Esophagus muscularis mucosa (tissue), 4 donors: ENCODE data around the gene TRIM41. TPM values are rescaled to one million over a fixed set of nuclear protein-coding genes. Genes with fewer than 3 reads are reported as not detected.

ENCODE experiments used
- DNase-seq: peaks from one replicate; pipeline ENCODE4 v3.0.0-alpha.2; 2017; ENCODE audit errors: extremely low spot score
- H3K27ac ChIP-seq, 4 donors: fragments of 200-600 bp; sonication (generic); replicated peaks in 1 of 4; 1 replicate in 3 of 4; 2 replicates in 1 of 4; pipeline ENCODE4 v1.5.1; 2016 to 2019; ENCODE audit warnings: mild to moderate bottlenecking in 1 of 4
- H3K27me3 ChIP-seq, 4 donors: fragments of 200-600 bp; sonication (generic); one replicate each; pipeline versions ENCODE4 v1.5.1 to v1.6.0; 2016 to 2019
- H3K36me3 ChIP-seq, 4 donors: fragments of 200-600 bp; sonication (generic); one replicate each; pipeline ENCODE4 v1.5.1; 2016 to 2019
- H3K4me1 ChIP-seq, 4 donors: fragments of 200-600 bp; sonication (generic); one replicate each; pipeline ENCODE4 v1.5.1; 2016 to 2019
- H3K4me3 ChIP-seq, 4 donors: fragments of 200-600 bp; sonication (generic); 1 replicate in 2 of 4; 2 replicates in 2 of 4; pipeline ENCODE4 v1.5.1; 2016 to 2019; ENCODE audit warnings: mild to moderate bottlenecking in 4 of 4, moderate library complexity in 1 of 4
- H3K9me3 ChIP-seq, 4 donors: fragments of 200-600 bp; sonication (generic); 1 replicate in 3 of 4; 2 replicates in 1 of 4; pipeline ENCODE4 v1.5.1; 2016 to 2019
- EP300 ChIP-seq: sonication (generic); formaldehyde crosslinking; IDR thresholded peaks from one replicate; pipeline ENCODE4 v1.6.1; 2017; ENCODE audit warnings: antibody characterized with exemption
- POLR2A ChIP-seq: fragments of 450-650 bp; IDR thresholded peaks from one replicate; pipeline ENCODE4 v1.6.1; 2017; ENCODE audit warnings: antibody characterized with exemption, moderate library complexity, mild to moderate bottlenecking, low read depth
- POLR2AphosphoS5 ChIP-seq, 2 donors: sonication (generic); formaldehyde crosslinking; IDR thresholded peaks; one replicate each; pipeline ENCODE4 v1.6.1; 2017; ENCODE audit warnings: antibody characterized with exemption in 2 of 2
- WGBS: methylation state at CpG from one replicate; pipeline ENCODE4 v1.1.5; 2018; 5-methylcytosine and 5-hydroxymethylcytosine counted together
- intact Hi-C: fragments of 100-400 bp; cut with DNase I; formaldehyde crosslinking; loops from one replicate; pipeline ENCODE4 v1.15.1; 2023
- total RNA-seq, 4 donors: library from RNA; depleted of rRNA; stranded (reverse); fragments of >200 nt; gene quantifications; one replicate each; pipeline versions ENCODE4 v1.1.0 to v1.2.1, GENCODE V29; 2016
- TF ChIP-seq, protein P1 (sequence below), 3 experiments: fragments of 200-600 bp in 2 of 3; fragments of 450-650 bp in 1 of 3; sonication (generic) in 2 of 3; IDR thresholded peaks; one replicate each; pipeline ENCODE4 v1.5.1; 2017 to 2019; ENCODE audit warnings: antibody characterized with exemption in 3 of 3, mild to moderate bottlenecking in 2 of 3, moderate library complexity in 1 of 3

The TRIM41 gene
- total RNA-seq, 4 donors from 2014 or later, result 9.8 to 22.4 (median 18.2) TPM

GRCh38 chr5:181197326-181197951 is 25.6 kb upstream of the TRIM41 start:
- H3K4me1 ChIP-seq, result peaks cover 5 to 12% (median 7%) of the 10 kb centered on the region in 4 donors
- H3K27me3 ChIP-seq, result no peaks in the 10 kb centered on the region
- H3K36me3 ChIP-seq, result peaks cover 0 to 11% (median 2%) of the 10 kb centered on the region in 4 donors
- intact Hi-C loops, result no loop called here
- no peak for DNase-seq
- no peak overlapping the region for H3K4me3 ChIP-seq
- H3K27ac ChIP-seq, result no peak overlapping the region
- TF ChIP-seq EP300 (no peak), POLR2A (no peak), POLR2AphosphoS5 (IDR thresholded peaks at IDR 0.05) (no peak)
- TF ChIP-seq, protein P1, sequence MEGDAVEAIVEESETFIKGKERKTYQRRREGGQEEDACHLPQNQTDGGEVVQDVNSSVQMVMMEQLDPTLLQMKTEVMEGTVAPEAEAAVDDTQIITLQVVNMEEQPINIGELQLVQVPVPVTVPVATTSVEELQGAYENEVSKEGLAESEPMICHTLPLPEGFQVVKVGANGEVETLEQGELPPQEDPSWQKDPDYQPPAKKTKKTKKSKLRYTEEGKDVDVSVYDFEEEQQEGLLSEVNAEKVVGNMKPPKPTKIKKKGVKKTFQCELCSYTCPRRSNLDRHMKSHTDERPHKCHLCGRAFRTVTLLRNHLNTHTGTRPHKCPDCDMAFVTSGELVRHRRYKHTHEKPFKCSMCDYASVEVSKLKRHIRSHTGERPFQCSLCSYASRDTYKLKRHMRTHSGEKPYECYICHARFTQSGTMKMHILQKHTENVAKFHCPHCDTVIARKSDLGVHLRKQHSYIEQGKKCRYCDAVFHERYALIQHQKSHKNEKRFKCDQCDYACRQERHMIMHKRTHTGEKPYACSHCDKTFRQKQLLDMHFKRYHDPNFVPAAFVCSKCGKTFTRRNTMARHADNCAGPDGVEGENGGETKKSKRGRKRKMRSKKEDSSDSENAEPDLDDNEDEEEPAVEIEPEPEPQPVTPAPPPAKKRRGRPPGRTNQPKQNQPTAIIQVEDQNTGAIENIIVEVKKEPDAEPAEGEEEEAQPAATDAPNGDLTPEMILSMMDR (IDR thresholded peaks at IDR 0.05), result no peak
- no peaks in the 10 kb centered on the region for H3K9me3 ChIP-seq
- 76% methylated on average over 7 of the region's 8 CpGs for WGBS

DNA sequence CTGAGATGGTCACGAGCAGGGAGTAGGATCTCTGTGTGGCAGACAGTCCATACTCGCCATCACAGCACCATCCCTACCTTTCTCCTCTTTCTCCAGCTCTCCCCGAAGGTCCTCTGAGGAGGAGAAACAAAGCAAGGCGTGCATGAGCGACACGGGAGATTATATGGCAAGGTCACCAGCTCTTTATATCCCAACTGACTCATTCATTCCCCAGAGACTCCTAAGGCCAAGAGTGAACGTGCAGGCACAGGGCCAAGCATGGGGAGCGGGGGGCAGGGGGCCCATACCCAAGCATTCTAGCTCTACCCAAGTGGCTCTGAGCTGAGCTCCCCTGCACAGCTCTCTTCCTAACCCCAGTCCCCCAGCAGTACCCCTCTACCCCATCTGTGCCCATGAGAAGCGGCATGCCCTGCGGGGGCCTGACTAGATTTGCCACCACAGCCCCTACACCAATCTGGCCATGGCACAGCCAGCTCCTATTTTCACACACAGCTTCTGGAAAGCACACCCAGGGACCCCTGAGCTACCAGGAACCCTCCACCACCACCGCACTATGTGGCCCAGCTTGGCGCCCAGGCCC is 24.9 kb upstream of the TRIM41 start:
- H3K27me3 ChIP-seq, result no peaks in the 10 kb centered on the region
- WGBS, result 84% methylated on average over 11 of the region's 12 CpGs
- H3K4me3 ChIP-seq, result no peak overlapping the region
- no peaks in the 10 kb centered on the region for H3K9me3 ChIP-seq
- no peak overlapping the region for H3K27ac ChIP-seq
- peaks cover 0 to 11% (median 2%) of the 10 kb centered on the region in 4 donors for H3K36me3 ChIP-seq
- DNase-seq, result no peak
- TF ChIP-seq POLR2A (no peak), EP300 (no peak), POLR2AphosphoS5 (IDR thresholded peaks at IDR 0.05) (no peak)
- TF ChIP-seq, protein P1 (IDR thresholded peaks at IDR 0.05), result no peak
- intact Hi-C loops, result no loop called here
- H3K4me1 ChIP-seq, result peaks cover 0 to 6% (median under 1%) of the 10 kb centered on the region in 4 donors

- peaks cover 0 to 11% (median 2%) of the 10 kb centered on the region in 4 donors for H3K36me3 ChIP-seq
- 78% methylated on average over 9 of the region's 9 CpGs for WGBS
- no peak for DNase-seq
- TF ChIP-seq, protein P1 (IDR thresholded peaks at IDR 0.05), result no peak
- TF ChIP-seq POLR2AphosphoS5 (IDR thresholded peaks at IDR 0.05) (no peak), POLR2A (no peak), EP300 (no peak)
- intact Hi-C loops, result no loop called here
- H3K27me3 ChIP-seq, result no peaks in the 10 kb centered on the region
- no peak overlapping the region for H3K4me3 ChIP-seq
- H3K4me1 ChIP-seq, result peaks cover 0 to 14% (median 7%) of the 10 kb centered on the region in 4 donors
- H3K9me3 ChIP-seq, result no peaks in the 10 kb centered on the region
- H3K27ac ChIP-seq, result no peak overlapping the region
These were observed 24.1 kb upstream of the TRIM41 start for GRCh38 chr5:181198905-181199519.

DNA sequence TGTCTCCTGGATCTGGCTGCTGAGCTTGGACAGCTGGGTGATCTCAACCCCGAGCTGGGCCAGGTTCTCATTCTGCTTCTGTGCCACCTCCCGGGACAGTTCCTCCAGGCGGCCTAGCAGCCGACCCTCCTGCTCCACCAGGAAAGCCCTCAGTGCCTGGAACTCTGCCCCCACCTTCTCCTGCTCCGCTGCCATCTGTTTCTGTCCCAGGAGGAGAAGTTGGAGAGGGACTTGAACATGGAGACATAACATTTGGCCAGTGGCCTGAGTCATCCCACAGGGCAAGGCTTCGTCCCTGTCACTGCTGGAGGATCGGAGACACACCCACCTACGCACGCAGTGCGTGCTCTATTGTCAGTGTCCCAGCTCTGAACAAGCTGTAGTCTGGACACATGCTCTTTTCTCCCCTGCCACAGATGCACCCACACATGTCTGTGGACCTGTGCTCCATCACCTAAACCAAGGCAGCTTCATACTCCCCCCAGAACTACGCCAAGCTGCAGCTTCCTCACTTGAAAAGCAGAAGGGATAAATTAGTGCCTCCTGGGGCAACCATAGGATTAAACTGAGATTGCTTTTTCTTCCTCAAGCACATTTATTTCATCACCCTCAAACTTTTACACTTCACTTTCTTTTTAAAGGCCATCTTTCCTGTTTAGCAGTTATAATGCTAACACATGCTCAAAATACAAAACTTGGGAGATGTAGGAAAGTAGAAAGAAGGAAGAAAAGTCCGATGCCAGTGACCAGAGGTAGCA is 23.0 kb upstream of the TRIM41 start:
- intact Hi-C loops, result no loop called here
- TF ChIP-seq POLR2AphosphoS5 (IDR thresholded peaks at IDR 0.05) (no peak), POLR2A (no peak), EP300 (no peak)
- TF ChIP-seq, protein P1 (IDR thresholded peaks at IDR 0.05), result no peak
- Histone ChIP-seq H3K27ac (no peak overlapping the region), H3K4me1 (peaks cover 0 to 19% (median 16%) of the 10 kb centered on the region in 4 donors), H3K4me3 (no peak overlapping the region), H3K9me3 (no peaks in the 10 kb centered on the region), H3K36me3 (peaks cover 0 to 11% (median 0%) of the 10 kb centered on the region in 4 donors), H3K27me3 (no peaks in the 10 kb centered on the region)
- 78% methylated on average over 7 of the region's 12 CpGs for WGBS
- no peak for DNase-seq
